K562 (cell line): ENCODE data around the gene CASKIN2. TPM values are rescaled to one million over a fixed set of nuclear protein-coding genes. Genes with fewer than 3 reads are reported as not detected.
A peak's percentile ranks its signal among the peaks of the same experiment; 100 is the strongest.

ENCODE experiments used
- CSDE1 ChIP-seq, 2 experiments: fragments of 450-650 bp; IDR thresholded peaks; 2 replicates each; pipeline ENCODE4 v1.6.1; 2016; ENCODE audit warnings: mild to moderate bottlenecking in 1 of 2
- GTF2A2 ChIP-seq: IDR thresholded peaks from 2 replicates; pipeline ENCODE4 v1.6.1; 2016; ENCODE audit warnings: mild to moderate bottlenecking, missing genetic modification characterization, missing compliant biosample characterization
- HOXB6 ChIP-seq: fragments of 250-450 bp; sonication (Bioruptor Pico); IDR thresholded peaks from 2 replicates; pipeline ENCODE4 v1.5.1; 2022; ENCODE audit warnings: mild to moderate bottlenecking, borderline replicate concordance
- KLF13 ChIP-seq: fragments of 450-650 bp; IDR thresholded peaks from 2 replicates; pipeline ENCODE4 v1.6.1; 2016; ENCODE audit warnings: missing genetic modification characterization, low read depth, mild to moderate bottlenecking, missing compliant biosample characterization, moderate library complexity, borderline replicate concordance
- MEF2D ChIP-seq: conservative IDR thresholded peaks from 2 replicates; pipeline ENCODE4 v1.6.1; 2016; ENCODE audit warnings: low read depth, missing genetic modification characterization, missing compliant biosample characterization
- RBFOX2 ChIP-seq: fragments of 200-400 bp; formaldehyde crosslinking; IDR thresholded peaks from 2 replicates; pipeline ENCODE4 v1.6.1; 2017; ENCODE audit warnings: low read depth, mild to moderate bottlenecking, low read length, moderate library complexity
- RBM34 ChIP-seq: fragments of 200-400 bp; formaldehyde crosslinking; IDR thresholded peaks from 2 replicates; pipeline ENCODE4 v1.6.1; 2018; ENCODE audit warnings: low read length, borderline replicate concordance; ENCODE audit not compliant: insufficient read depth
- TAF1 ChIP-seq: IDR thresholded peaks from 2 replicates; pipeline ENCODE4 v1.6.1; 2011; ENCODE audit warnings: mild to moderate bottlenecking, low read length, moderate library complexity; ENCODE audit not compliant: insufficient read depth, control insufficient read depth, severe bottlenecking; ENCODE audit errors: extremely low read depth
- U2AF1 ChIP-seq: fragments of 200-400 bp; formaldehyde crosslinking; optimal IDR thresholded peaks from 2 replicates; pipeline ENCODE3; 2017; ENCODE audit warnings: mild to moderate bottlenecking, low read depth, low read length, moderate library complexity
- polyA plus RNA-seq, 8 experiments: library from polyadenylated mRNA; depleted of rRNA in 4 of 8; stranded (reverse) in 5 of 8; unstranded in 3 of 8; fragments of >200 nt; fragmentation: Nextera tagmentation in 2 of 8; fragmentation: Illumina TruSeq in 1 of 8; extraction: Ambion mirVana in 2 of 8; extraction: Trizol in 1 of 8; gene quantifications; 2 replicates each; pipeline versions ENCODE4 v1.2.1 to v1.2.3, GENCODE V29; 2011 to 2014; ENCODE audit warnings: inconsistent platforms in 1 of 8, missing spikeins in 1 of 8
- total RNA-seq, 7 experiments: library from RNA; depleted of rRNA in 6 of 7; stranded (reverse); fragments of >200 nt in 6 of 7; fragmentation: Illumina TruSeq in 2 of 7; extraction: Trizol in 2 of 7; gene quantifications; 2 replicates each; pipeline versions ENCODE4 v1.2.1 to v1.2.3, GENCODE V29; 2011 to 2021; ENCODE audit warnings: low replicate concordance in 1 of 7
- TF ChIP-seq, protein P1 (sequence below), 2 experiments: fragments of 150-350 bp in 1 of 2; IDR thresholded peaks; 2 replicates each; pipeline ENCODE4 v1.6.1; 2012 to 2016; ENCODE audit warnings: low read depth in 2 of 2, low read length in 2 of 2, mild to moderate bottlenecking in 1 of 2, moderate library complexity in 1 of 2
- TF ChIP-seq, protein P2 (sequence below), 2 experiments: fragments of 450-650 bp in 1 of 2; sonication (generic) in 1 of 2; formaldehyde crosslinking in 1 of 2; IDR thresholded peaks in 1 of 2; conservative IDR thresholded peaks in 1 of 2; 2 replicates each; pipeline versions ENCODE4 v1.6.1 to v1.8.1; 2016 to 2023; ENCODE audit warnings: mild to moderate bottlenecking in 2 of 2, moderate library complexity in 2 of 2, inconsistent platforms in 1 of 2, missing genetic modification reagents in 1 of 2
- TF ChIP-seq, protein P3 (sequence below): IDR thresholded peaks from 2 replicates; pipeline ENCODE4 v1.6.1; 2011; ENCODE audit not compliant: insufficient read length; ENCODE audit errors: extremely low read depth
- TF ChIP-seq, protein P4 (sequence below): sonication (generic); formaldehyde crosslinking; IDR thresholded peaks from 2 replicates; pipeline ENCODE4 v1.8.1; 2023; ENCODE audit warnings: mild to moderate bottlenecking, missing genetic modification reagents
- TF ChIP-seq, protein P5 (sequence below): fragments of 250-450 bp; sonication (Bioruptor Pico); IDR thresholded peaks from 2 replicates; pipeline ENCODE4 v1.8.0; 2021; ENCODE audit warnings: moderate library complexity, mild to moderate bottlenecking, inconsistent platforms
- TF ChIP-seq, protein P6 (sequence below): sonication (generic); formaldehyde crosslinking; IDR thresholded peaks from 2 replicates; pipeline ENCODE4 v1.8.0; 2023; ENCODE audit warnings: mild to moderate bottlenecking, missing genetic modification reagents

CASKIN2 gene
- total and polyA plus RNA-seq, 9 of the 15 experiments (the other 6 are each of a cell fraction or from before 2014, with no cell fraction given) = 0.01 to 12.2 (median 2.1) TPM

DNA sequence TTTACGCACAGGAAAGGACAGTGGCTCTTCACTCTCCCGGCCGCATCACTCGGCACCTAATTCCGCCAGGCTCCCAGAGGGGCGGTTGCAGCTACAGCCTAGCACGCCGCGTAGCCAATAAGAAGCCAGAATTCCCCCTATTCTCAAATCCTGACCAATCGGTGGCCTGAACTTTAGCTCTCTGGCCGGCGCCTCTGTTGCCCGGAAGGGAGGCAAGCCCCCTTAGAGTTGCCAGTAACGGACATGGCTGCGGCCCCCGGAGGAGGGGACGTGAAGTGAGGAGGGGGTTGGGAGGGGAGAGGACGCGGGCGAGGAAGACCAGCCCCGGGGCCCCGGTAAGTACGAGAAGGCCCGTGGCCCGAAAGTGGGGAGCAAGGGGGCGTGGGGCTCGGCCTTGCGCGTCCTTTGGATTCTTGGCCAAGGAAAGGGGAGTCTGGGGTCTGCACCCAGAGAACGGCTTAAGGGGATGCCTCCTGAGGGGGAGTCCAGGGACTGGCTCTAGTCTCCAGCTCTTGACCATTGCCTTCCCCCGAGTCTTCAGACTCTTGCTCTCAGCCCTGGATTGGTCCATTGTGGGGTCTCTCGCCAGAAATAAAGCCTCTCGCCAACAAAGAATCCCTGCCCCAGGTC lies 58.8 kb downstream of the CASKIN2 start, which contains the start of gene TMEM94 (continued):
- TF ChIP-seq, protein P1, sequence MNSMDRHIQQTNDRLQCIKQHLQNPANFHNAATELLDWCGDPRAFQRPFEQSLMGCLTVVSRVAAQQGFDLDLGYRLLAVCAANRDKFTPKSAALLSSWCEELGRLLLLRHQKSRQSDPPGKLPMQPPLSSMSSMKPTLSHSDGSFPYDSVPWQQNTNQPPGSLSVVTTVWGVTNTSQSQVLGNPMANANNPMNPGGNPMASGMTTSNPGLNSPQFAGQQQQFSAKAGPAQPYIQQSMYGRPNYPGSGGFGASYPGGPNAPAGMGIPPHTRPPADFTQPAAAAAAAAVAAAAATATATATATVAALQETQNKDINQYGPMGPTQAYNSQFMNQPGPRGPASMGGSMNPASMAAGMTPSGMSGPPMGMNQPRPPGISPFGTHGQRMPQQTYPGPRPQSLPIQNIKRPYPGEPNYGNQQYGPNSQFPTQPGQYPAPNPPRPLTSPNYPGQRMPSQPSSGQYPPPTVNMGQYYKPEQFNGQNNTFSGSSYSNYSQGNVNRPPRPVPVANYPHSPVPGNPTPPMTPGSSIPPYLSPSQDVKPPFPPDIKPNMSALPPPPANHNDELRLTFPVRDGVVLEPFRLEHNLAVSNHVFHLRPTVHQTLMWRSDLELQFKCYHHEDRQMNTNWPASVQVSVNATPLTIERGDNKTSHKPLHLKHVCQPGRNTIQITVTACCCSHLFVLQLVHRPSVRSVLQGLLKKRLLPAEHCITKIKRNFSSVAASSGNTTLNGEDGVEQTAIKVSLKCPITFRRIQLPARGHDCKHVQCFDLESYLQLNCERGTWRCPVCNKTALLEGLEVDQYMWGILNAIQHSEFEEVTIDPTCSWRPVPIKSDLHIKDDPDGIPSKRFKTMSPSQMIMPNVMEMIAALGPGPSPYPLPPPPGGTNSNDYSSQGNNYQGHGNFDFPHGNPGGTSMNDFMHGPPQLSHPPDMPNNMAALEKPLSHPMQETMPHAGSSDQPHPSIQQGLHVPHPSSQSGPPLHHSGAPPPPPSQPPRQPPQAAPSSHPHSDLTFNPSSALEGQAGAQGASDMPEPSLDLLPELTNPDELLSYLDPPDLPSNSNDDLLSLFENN (IDR thresholded peaks at IDR 0.05; ENCODE audit: low read depth in 2 of 2, low read length in 2 of 2) = no peak; a peak in 1 of 4 replicates
- TF ChIP-seq RBFOX2 (peak; percentile 71), MEF2D (no peak; the same call in 1 of the 2 replicates), GTF2A2 (peak; percentile 43; the same call in 1 of the 2 replicates), U2AF1 (no peak), TAF1 (peak; percentile 90), KLF13 (peak; percentile 58; the same call in 1 of the 2 replicates), RBM34 (no peak), HOXB6 (CRISPR knock-in tag) (no peak), CSDE1 (IDR thresholded peaks at IDR 0.05) (no peak)
- TF ChIP-seq, protein P2, sequence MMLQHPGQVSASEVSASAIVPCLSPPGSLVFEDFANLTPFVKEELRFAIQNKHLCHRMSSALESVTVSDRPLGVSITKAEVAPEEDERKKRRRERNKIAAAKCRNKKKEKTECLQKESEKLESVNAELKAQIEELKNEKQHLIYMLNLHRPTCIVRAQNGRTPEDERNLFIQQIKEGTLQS (IDR thresholded peaks at IDR 0.05) = no peak
- TF ChIP-seq, protein P2 (CRISPR knock-in tag; conservative IDR thresholded peaks at IDR 0.05) = no peak; the same call in 1 of the 2 replicates
- TF ChIP-seq, protein P3, sequence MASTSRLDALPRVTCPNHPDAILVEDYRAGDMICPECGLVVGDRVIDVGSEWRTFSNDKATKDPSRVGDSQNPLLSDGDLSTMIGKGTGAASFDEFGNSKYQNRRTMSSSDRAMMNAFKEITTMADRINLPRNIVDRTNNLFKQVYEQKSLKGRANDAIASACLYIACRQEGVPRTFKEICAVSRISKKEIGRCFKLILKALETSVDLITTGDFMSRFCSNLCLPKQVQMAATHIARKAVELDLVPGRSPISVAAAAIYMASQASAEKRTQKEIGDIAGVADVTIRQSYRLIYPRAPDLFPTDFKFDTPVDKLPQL = no peak
- TF ChIP-seq, protein P4, sequence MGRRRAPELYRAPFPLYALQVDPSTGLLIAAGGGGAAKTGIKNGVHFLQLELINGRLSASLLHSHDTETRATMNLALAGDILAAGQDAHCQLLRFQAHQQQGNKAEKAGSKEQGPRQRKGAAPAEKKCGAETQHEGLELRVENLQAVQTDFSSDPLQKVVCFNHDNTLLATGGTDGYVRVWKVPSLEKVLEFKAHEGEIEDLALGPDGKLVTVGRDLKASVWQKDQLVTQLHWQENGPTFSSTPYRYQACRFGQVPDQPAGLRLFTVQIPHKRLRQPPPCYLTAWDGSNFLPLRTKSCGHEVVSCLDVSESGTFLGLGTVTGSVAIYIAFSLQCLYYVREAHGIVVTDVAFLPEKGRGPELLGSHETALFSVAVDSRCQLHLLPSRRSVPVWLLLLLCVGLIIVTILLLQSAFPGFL (CRISPR knock-in tag) = no peak
- TF ChIP-seq, protein P5, sequence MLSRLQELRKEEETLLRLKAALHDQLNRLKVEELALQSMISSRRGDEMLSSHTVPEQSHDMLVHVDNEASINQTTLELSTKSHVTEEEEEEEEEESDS = no peak
- TF ChIP-seq, protein P6, sequence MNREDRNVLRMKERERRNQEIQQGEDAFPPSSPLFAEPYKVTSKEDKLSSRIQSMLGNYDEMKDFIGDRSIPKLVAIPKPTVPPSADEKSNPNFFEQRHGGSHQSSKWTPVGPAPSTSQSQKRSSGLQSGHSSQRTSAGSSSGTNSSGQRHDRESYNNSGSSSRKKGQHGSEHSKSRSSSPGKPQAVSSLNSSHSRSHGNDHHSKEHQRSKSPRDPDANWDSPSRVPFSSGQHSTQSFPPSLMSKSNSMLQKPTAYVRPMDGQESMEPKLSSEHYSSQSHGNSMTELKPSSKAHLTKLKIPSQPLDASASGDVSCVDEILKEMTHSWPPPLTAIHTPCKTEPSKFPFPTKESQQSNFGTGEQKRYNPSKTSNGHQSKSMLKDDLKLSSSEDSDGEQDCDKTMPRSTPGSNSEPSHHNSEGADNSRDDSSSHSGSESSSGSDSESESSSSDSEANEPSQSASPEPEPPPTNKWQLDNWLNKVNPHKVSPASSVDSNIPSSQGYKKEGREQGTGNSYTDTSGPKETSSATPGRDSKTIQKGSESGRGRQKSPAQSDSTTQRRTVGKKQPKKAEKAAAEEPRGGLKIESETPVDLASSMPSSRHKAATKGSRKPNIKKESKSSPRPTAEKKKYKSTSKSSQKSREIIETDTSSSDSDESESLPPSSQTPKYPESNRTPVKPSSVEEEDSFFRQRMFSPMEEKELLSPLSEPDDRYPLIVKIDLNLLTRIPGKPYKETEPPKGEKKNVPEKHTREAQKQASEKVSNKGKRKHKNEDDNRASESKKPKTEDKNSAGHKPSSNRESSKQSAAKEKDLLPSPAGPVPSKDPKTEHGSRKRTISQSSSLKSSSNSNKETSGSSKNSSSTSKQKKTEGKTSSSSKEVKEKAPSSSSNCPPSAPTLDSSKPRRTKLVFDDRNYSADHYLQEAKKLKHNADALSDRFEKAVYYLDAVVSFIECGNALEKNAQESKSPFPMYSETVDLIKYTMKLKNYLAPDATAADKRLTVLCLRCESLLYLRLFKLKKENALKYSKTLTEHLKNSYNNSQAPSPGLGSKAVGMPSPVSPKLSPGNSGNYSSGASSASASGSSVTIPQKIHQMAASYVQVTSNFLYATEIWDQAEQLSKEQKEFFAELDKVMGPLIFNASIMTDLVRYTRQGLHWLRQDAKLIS (CRISPR knock-in tag) = peak; percentile 50; the same call in 1 of the 2 replicates
